ENCODE results near the gene MAPK1. TPM values are rescaled to one million over a fixed set of nuclear protein-coding genes. Genes with fewer than 3 reads are reported as not detected.
"Not testable (repeated sequence)": the region's sequence is repeated elsewhere in the genome, so short reads cannot be mapped to it uniquely, and the experiment has no call there.

Gene MAPK1
- total and polyA plus RNA-seq, 2 donors = 22.2 to 71.1 TPM

- Histone ChIP-seq H3K36me3 (ENCODE audit: control insufficient read depth in 2 of 2, insufficient read depth in 2 of 2, low read length in 1 of 2) (peaks cover 3 to 8% of the 10 kb centered on the region in 2 donors), H3K27me3 (ENCODE audit: control insufficient read depth in 2 of 2, insufficient read depth in 1 of 2, low read length in 1 of 2) (no peaks in the 10 kb centered on the region), H3K9me3 (ENCODE audit: control insufficient read depth in 2 of 2, insufficient read depth in 1 of 2, low read length in 1 of 2) (no peaks in the 10 kb centered on the region), H3K27ac (ENCODE audit: low read depth in 1 of 2, low read length in 1 of 2) (no peak overlapping the region), H3K4me1 (ENCODE audit: control insufficient read depth in 2 of 2, insufficient read depth in 2 of 2, low read length in 2 of 2) (peaks cover 0 to 8% of the 10 kb centered on the region in 2 donors), H3K4me3 (ENCODE audit: low read length in 2 of 2) (no peak overlapping the region)
- DNase-seq (ENCODE audit: low read depth in 6 of 9, low spot score in 9 of 9) = no peak
- 96% methylated on average over 8 of the region's 8 CpGs for WGBS
Measured at GRCh38 chr22:21840236-21840823, 27.1 kb downstream of the MAPK1 start.

DNA sequence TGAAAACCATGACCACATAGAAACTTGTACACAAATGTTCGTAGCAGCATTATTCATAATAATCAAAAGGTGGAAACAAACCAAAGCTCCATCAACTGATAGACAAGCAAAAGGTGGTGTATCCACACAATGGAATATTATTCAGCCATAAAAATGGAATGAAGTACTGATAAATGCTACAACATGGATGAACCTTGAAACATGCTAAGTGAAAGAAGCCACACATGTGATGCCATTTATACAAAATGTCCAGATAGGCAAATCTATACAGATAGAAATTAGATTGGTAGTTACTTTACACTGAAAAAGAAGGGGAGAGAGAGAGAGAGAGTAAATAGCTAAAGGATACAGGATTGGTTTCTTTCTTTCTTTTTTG, 27.7 kb downstream of the MAPK1 start:
- Histone ChIP-seq H3K36me3 (ENCODE audit: control insufficient read depth in 2 of 2, insufficient read depth in 2 of 2, low read length in 1 of 2) (peaks cover 3 to 8% of the 10 kb centered on the region in 2 donors), H3K9me3 (ENCODE audit: control insufficient read depth in 2 of 2, insufficient read depth in 1 of 2, low read length in 1 of 2) (no peaks in the 10 kb centered on the region), H3K4me3 (ENCODE audit: low read length in 2 of 2) (no peak overlapping the region), H3K4me1 (ENCODE audit: control insufficient read depth in 2 of 2, insufficient read depth in 2 of 2, low read length in 2 of 2) (peaks cover 4 to 11% of the 10 kb centered on the region in 2 donors), H3K27me3 (ENCODE audit: control insufficient read depth in 2 of 2, insufficient read depth in 1 of 2, low read length in 1 of 2) (no peaks in the 10 kb centered on the region), H3K27ac (ENCODE audit: low read depth in 1 of 2, low read length in 1 of 2) (no peak overlapping the region)
- no peak for DNase-seq (ENCODE audit: low read depth in 6 of 9, low spot score in 9 of 9)
- 93% methylated on average over 1 of the region's 1 CpG for WGBS

DNA sequence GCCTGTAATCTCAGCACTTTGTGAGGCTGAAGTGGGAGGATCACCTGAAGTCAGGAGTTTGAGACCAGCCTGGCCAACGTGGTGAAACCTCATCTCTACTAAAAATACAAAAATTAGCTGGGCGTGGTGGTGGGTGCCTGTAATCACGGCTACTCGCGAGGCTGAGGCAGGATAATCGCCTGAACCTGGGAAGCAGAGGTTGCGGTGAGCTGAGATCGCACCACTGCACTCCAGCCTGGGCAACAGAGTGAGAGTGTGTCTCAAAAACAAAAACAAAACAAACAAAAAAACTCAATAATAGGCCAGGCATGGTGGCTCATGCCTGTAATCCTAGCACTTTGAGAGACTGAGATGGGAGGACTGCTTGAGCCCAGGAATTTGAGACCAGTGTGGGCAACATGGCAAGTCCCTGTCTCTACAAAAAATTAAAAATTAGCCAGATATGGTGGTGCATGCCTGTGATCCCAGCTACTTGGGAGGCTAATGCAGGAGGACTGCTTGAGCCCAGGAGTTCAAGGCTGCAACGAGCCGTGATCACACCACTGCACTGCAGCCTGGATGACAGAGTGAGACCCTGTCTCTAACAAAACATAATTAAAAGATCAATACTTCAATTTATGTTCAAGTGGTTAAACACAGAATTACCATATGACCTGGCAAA, 28.2 kb downstream of the MAPK1 start:
- H3K36me3 ChIP-seq (ENCODE audit: control insufficient read depth in 2 of 2, insufficient read depth in 2 of 2, low read length in 1 of 2); H3K27me3 ChIP-seq (ENCODE audit: control insufficient read depth in 2 of 2, insufficient read depth in 1 of 2, low read length in 1 of 2); H3K9me3 ChIP-seq (ENCODE audit: control insufficient read depth in 2 of 2, insufficient read depth in 1 of 2, low read length in 1 of 2); DNase-seq (ENCODE audit: low read depth in 6 of 9, low spot score in 9 of 9); H3K4me3 ChIP-seq (ENCODE audit: low read length in 2 of 2); H3K27ac ChIP-seq (ENCODE audit: low read depth in 1 of 2, low read length in 1 of 2): not testable (repeated sequence)
- peaks cover 4 to 14% of the 10 kb centered on the region in 2 donors for H3K4me1 ChIP-seq (ENCODE audit: control insufficient read depth in 2 of 2, insufficient read depth in 2 of 2, low read length in 2 of 2)
- WGBS = 95% methylated on average over 10 of the region's 10 CpGs

DNA sequence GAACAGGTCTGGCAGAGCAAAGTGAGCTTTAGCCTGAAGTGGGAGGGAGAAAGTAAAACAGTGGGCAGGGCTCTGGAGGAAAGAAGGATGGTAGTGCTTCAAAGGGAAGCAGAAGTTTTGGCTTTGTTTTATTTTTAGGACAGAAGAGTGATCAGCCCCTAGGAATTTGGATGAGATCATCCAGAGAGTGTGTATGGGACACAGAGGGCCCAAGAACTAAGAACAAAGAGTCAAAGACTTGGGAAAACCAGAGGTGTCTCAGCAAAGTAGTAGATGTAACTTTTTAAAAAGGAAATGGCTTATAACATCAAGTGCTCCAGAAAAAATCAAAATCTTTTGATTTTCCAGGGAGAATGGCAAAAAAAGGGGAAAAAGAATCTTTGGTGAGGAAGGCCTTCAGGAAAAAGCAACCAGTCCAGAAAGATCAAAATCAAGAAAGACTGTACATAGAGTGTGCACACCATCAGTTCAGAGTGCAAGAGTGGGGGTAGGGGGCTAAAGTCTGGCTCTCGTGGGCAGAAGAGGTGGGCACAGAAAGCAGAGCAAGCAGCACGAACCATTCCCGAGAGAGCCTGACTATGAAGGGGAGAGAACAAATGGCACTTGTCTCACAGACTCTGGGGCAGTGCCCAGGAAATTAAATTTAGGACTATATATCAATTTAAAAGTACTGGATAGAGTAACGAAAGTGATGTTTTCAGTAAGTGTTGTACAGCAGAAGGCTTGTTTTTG, 30.0 kb downstream of the MAPK1 start:
- no peak for DNase-seq (ENCODE audit: low read depth in 6 of 9, low spot score in 9 of 9)
- Histone ChIP-seq H3K27ac (ENCODE audit: low read depth in 1 of 2, low read length in 1 of 2) (peak overlapping the region in 1 of 2 donors; percentile 12), H3K9me3 (ENCODE audit: control insufficient read depth in 2 of 2, insufficient read depth in 1 of 2, low read length in 1 of 2) (no peaks in the 10 kb centered on the region), H3K4me1 (ENCODE audit: control insufficient read depth in 2 of 2, insufficient read depth in 2 of 2, low read length in 2 of 2) (peaks cover 4 to 14% of the 10 kb centered on the region in 2 donors), H3K36me3 (ENCODE audit: control insufficient read depth in 2 of 2, insufficient read depth in 2 of 2, low read length in 1 of 2) (peaks cover 1 to 3% of the 10 kb centered on the region in 2 donors), H3K27me3 (ENCODE audit: control insufficient read depth in 2 of 2, insufficient read depth in 1 of 2, low read length in 1 of 2) (no peaks in the 10 kb centered on the region), H3K4me3 (ENCODE audit: low read length in 2 of 2) (no peak overlapping the region)
- 95% methylated on average over 4 of the region's 4 CpGs for WGBS

- not testable (repeated sequence) for H3K4me3 ChIP-seq (ENCODE audit: low read length in 2 of 2); H3K9me3 ChIP-seq (ENCODE audit: control insufficient read depth in 2 of 2, insufficient read depth in 1 of 2, low read length in 1 of 2); DNase-seq (ENCODE audit: low read depth in 6 of 9, low spot score in 9 of 9); H3K27me3 ChIP-seq (ENCODE audit: control insufficient read depth in 2 of 2, insufficient read depth in 1 of 2, low read length in 1 of 2); H3K36me3 ChIP-seq (ENCODE audit: control insufficient read depth in 2 of 2, insufficient read depth in 2 of 2, low read length in 1 of 2); H3K27ac ChIP-seq (ENCODE audit: low read depth in 1 of 2, low read length in 1 of 2)
- WGBS = 98% methylated on average over 15 of the region's 15 CpGs
- peaks cover 4 to 14% of the 10 kb centered on the region in 2 donors for H3K4me1 ChIP-seq (ENCODE audit: control insufficient read depth in 2 of 2, insufficient read depth in 2 of 2, low read length in 2 of 2)
Measured at GRCh38 chr22:21836486-21836885, 31.0 kb downstream of the MAPK1 start.

GRCh38 chr22:21835378-21835777, 32.1 kb downstream of the MAPK1 start:
- Histone ChIP-seq H3K36me3 (ENCODE audit: control insufficient read depth in 2 of 2, insufficient read depth in 2 of 2, low read length in 1 of 2) (peaks cover 4 to 6% of the 10 kb centered on the region in 2 donors), H3K4me1 (ENCODE audit: control insufficient read depth in 2 of 2, insufficient read depth in 2 of 2, low read length in 2 of 2) (peaks cover 4 to 14% of the 10 kb centered on the region in 2 donors), H3K4me3 (ENCODE audit: low read length in 2 of 2) (no peak overlapping the region), H3K9me3 (ENCODE audit: control insufficient read depth in 2 of 2, insufficient read depth in 1 of 2, low read length in 1 of 2) (no peaks in the 10 kb centered on the region), H3K27ac (ENCODE audit: low read depth in 1 of 2, low read length in 1 of 2) (no peak overlapping the region), H3K27me3 (ENCODE audit: control insufficient read depth in 2 of 2, insufficient read depth in 1 of 2, low read length in 1 of 2) (no peaks in the 10 kb centered on the region)
- WGBS = 91% methylated on average over 2 of the region's 2 CpGs
- no peak for DNase-seq (ENCODE audit: low read depth in 6 of 9, low spot score in 9 of 9)

GRCh38 chr22:21834869-21835268, 32.6 kb downstream of the MAPK1 start:
- Histone ChIP-seq H3K9me3 (ENCODE audit: control insufficient read depth in 2 of 2, insufficient read depth in 1 of 2, low read length in 1 of 2) (no peaks in the 10 kb centered on the region), H3K36me3 (ENCODE audit: control insufficient read depth in 2 of 2, insufficient read depth in 2 of 2, low read length in 1 of 2) (peaks cover 4 to 6% of the 10 kb centered on the region in 2 donors), H3K4me1 (ENCODE audit: control insufficient read depth in 2 of 2, insufficient read depth in 2 of 2, low read length in 2 of 2) (peaks cover 4 to 14% of the 10 kb centered on the region in 2 donors), H3K4me3 (ENCODE audit: low read length in 2 of 2) (no peak overlapping the region), H3K27me3 (ENCODE audit: control insufficient read depth in 2 of 2, insufficient read depth in 1 of 2, low read length in 1 of 2) (no peaks in the 10 kb centered on the region), H3K27ac (ENCODE audit: low read depth in 1 of 2, low read length in 1 of 2) (peak overlapping the region in 1 of 2 donors; percentile 9)
- 39% methylated on average over 4 of the region's 4 CpGs for WGBS
- no peak for DNase-seq (ENCODE audit: low read depth in 6 of 9, low spot score in 9 of 9)

DNA sequence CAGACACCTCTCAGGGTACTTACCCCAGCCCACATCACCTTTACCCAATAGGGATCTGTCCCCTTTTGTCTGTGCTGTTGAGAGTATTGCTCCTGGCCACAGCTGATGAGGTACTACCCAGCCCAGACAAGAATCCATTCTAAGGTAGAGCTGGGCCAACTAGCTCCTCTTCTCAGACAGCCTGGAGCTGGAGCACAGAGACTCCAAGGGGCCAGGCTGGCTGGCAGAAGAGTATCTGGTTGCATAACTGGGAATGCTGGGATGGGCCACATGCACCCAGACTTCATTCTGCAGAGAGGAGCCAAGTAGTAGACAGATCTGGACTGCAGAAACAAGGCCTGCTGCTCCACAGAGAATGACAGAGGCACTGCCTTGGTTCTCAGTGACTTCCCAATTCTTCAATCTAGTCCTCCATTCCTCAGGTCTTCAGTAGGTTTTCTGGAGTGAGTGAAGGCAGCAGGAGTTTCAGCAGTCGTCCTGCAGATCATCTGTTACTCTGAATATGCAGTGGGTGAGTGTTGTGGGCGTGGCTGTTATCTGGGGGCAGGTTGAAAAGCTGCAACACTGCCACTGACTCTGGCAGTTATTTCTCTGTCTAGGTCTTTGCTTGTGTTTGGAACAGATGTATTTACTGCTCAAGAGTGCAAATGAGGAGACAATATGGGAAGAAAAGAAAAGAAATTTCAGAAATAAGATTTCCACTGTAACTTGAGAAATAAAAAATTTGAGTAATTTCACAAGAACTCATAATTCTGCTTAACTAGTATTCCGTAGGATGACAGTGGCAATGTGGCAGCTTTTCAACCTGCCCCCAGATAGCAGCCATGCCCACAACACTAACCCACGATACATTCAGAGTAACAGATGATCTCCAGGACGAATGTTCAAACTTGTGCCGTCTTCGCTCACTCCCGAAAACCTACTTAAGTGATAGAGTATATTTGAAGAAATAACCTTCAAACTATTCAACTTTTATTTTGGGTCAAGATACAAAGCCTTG, 34.9 kb downstream of the MAPK1 start:
- H3K36me3 ChIP-seq (ENCODE audit: control insufficient read depth in 2 of 2, insufficient read depth in 2 of 2, low read length in 1 of 2) = peaks cover 4 to 6% of the 10 kb centered on the region in 2 donors
- no peak overlapping the region for H3K4me3 ChIP-seq (ENCODE audit: low read length in 2 of 2)
- 91% methylated on average over 8 of the region's 8 CpGs for WGBS
- no peak for DNase-seq (ENCODE audit: low read depth in 6 of 9, low spot score in 9 of 9)
- no peak overlapping the region for H3K27ac ChIP-seq (ENCODE audit: low read depth in 1 of 2, low read length in 1 of 2)
- no peaks in the 10 kb centered on the region for H3K27me3 ChIP-seq (ENCODE audit: control insufficient read depth in 2 of 2, insufficient read depth in 1 of 2, low read length in 1 of 2)
- H3K9me3 ChIP-seq (ENCODE audit: control insufficient read depth in 2 of 2, insufficient read depth in 1 of 2, low read length in 1 of 2) = no peaks in the 10 kb centered on the region
- H3K4me1 ChIP-seq (ENCODE audit: control insufficient read depth in 2 of 2, insufficient read depth in 2 of 2, low read length in 2 of 2) = peaks cover 4 to 16% of the 10 kb centered on the region in 2 donors
